ENCODE data around the gene GPR37L1.

DNA sequence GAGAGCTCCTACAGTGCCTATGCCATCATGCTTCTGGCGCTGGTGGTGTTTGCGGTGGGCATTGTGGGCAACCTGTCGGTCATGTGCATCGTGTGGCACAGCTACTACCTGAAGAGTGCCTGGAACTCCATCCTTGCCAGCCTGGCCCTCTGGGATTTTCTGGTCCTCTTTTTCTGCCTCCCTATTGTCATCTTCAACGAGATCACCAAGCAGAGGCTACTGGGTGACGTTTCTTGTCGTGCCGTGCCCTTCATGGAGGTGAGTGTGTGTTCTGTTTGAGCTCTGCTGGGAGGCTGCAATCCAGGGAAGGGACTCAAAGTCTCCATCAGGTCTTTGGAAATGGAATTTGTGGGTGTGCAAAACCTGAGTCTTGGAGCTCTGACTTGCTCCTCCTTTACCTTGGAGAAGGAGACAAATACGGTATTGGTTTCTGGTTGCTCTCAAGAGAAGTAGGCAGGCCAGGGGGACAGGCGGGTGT lies 658 bp downstream of the GPR37L1 start:
- no peak for TF ChIP-seq EZH2 (IDR thresholded peaks at IDR 0.05)
- no peak for TF ChIP-seq POLR2AphosphoS5 (IDR thresholded peaks at IDR 0.05; ENCODE audit: borderline replicate concordance, low read depth, low read length)
- TF ChIP-seq FOXP2 (optimal IDR thresholded peaks at IDR 0.05; ENCODE audit: control extremely low read depth, extremely low read length, insufficient read depth): no peak

Data from SK-N-MC (cell line).